ENCODE measurements around the gene CCDC68. TPM values are rescaled to one million over a fixed set of nuclear protein-coding genes. Genes with fewer than 3 reads are reported as not detected.

Gene CCDC68
- total and polyA plus RNA-seq, 9 donors: 0.39 to 3.3 (median 0.58) TPM

- WGBS (ENCODE audit: insufficient coverage): 86% methylated on average over 11 of the region's 11 CpGs
- Histone ChIP-seq H3K9me3 (replicated peaks; ENCODE audit: control insufficient read depth, low read depth, low read length) (no peaks in the 10 kb centered on the region), H3K36me3 (ENCODE audit: control insufficient read depth, insufficient read depth, low read length) (no peaks in the 10 kb centered on the region), H3K27me3 (ENCODE audit: control insufficient read depth, insufficient read depth, low read length) (no peaks in the 10 kb centered on the region), H3K4me1 (ENCODE audit: control insufficient read depth, insufficient read depth, low read length) (peaks cover 3% of the 10 kb centered on the region), H3K27ac (ENCODE audit: low read length) (no peak overlapping the region), H3K4me3 (ENCODE audit: low read length) (no peak overlapping the region)
- DNase-seq: no peak
Observed at GRCh38 chr18:54909538-54909937, 49.7 kb downstream of the CCDC68 start.

- peaks cover 3% of the 10 kb centered on the region for H3K4me1 ChIP-seq (ENCODE audit: control insufficient read depth, insufficient read depth, low read length)
- WGBS (ENCODE audit: insufficient coverage): no CpG with 5 or more reads among the region's 6 CpGs
- H3K9me3 ChIP-seq (replicated peaks; ENCODE audit: control insufficient read depth, low read depth, low read length): no peaks in the 10 kb centered on the region
- no peak overlapping the region for H3K4me3 ChIP-seq (ENCODE audit: low read length)
- no peaks in the 10 kb centered on the region for H3K27me3 ChIP-seq (ENCODE audit: control insufficient read depth, insufficient read depth, low read length)
- DNase-seq: peak; percentile 25
- no peak overlapping the region for H3K27ac ChIP-seq (ENCODE audit: low read length)
- no peaks in the 10 kb centered on the region for H3K36me3 ChIP-seq (ENCODE audit: control insufficient read depth, insufficient read depth, low read length)
Observed at GRCh38 chr18:54906331-54907185, 52.7 kb downstream of the CCDC68 start.

GRCh38 chr18:54905629-54906028 lies 53.6 kb downstream of the CCDC68 start:
- no peak overlapping the region for H3K4me3 ChIP-seq (ENCODE audit: low read length)
- 100% methylated on average over 1 of the region's 5 CpGs for WGBS (ENCODE audit: insufficient coverage)
- H3K27me3 ChIP-seq (ENCODE audit: control insufficient read depth, insufficient read depth, low read length): no peaks in the 10 kb centered on the region
- H3K27ac ChIP-seq (ENCODE audit: low read length): no peak overlapping the region
- no peaks in the 10 kb centered on the region for H3K36me3 ChIP-seq (ENCODE audit: control insufficient read depth, insufficient read depth, low read length)
- H3K9me3 ChIP-seq (replicated peaks; ENCODE audit: control insufficient read depth, low read depth, low read length): no peaks in the 10 kb centered on the region
- DNase-seq: no peak
- peaks cover 3% of the 10 kb centered on the region for H3K4me1 ChIP-seq (ENCODE audit: control insufficient read depth, insufficient read depth, low read length)

- H3K27me3 ChIP-seq (ENCODE audit: control insufficient read depth, insufficient read depth, low read length): no peaks in the 10 kb centered on the region
- no peak overlapping the region for H3K4me3 ChIP-seq (ENCODE audit: low read length)
- DNase-seq: no peak
- H3K36me3 ChIP-seq (ENCODE audit: control insufficient read depth, insufficient read depth, low read length): no peaks in the 10 kb centered on the region
- no peaks in the 10 kb centered on the region for H3K9me3 ChIP-seq (replicated peaks; ENCODE audit: control insufficient read depth, low read depth, low read length)
- H3K27ac ChIP-seq (ENCODE audit: low read length): no peak overlapping the region
- peaks cover 3% of the 10 kb centered on the region for H3K4me1 ChIP-seq (ENCODE audit: control insufficient read depth, insufficient read depth, low read length)
- 93% methylated on average over 2 of the region's 2 CpGs for WGBS (ENCODE audit: insufficient coverage)
Observed at GRCh38 chr18:54904581-54904980, 54.7 kb downstream of the CCDC68 start.

GRCh38 chr18:54900290-54900689 lies 59.0 kb downstream of the CCDC68 start:
- Histone ChIP-seq H3K4me3 (ENCODE audit: low read length) (no peak overlapping the region), H3K36me3 (ENCODE audit: control insufficient read depth, insufficient read depth, low read length) (no peaks in the 10 kb centered on the region), H3K9me3 (replicated peaks; ENCODE audit: control insufficient read depth, low read depth, low read length) (no peaks in the 10 kb centered on the region), H3K4me1 (ENCODE audit: control insufficient read depth, insufficient read depth, low read length) (no peaks in the 10 kb centered on the region), H3K27me3 (ENCODE audit: control insufficient read depth, insufficient read depth, low read length) (no peaks in the 10 kb centered on the region), H3K27ac (ENCODE audit: low read length) (no peak overlapping the region)
- DNase-seq: no peak
- 73% methylated on average over 2 of the region's 2 CpGs for WGBS (ENCODE audit: insufficient coverage)

DNA sequence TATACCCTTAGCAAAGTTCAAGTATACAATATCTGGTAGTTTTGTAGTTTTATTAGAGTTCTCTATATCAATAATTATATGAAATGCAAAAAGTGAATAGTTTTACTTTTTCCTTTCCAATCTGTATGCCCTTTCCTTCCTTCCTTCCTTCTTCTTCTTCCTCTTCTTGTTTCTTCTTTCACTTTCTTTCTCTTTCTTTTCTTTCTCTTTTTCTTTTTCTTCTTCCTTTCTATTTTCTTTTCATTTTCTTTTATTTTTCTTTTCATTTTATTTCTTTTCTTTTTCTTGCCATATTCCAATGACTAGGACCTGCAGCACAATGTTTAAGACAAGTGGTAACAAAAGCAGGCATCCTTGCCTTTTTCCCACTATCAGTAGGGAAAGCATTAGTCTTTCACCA lies 59.8 kb downstream of the CCDC68 start:
- Histone ChIP-seq H3K27me3 (ENCODE audit: control insufficient read depth, insufficient read depth, low read length) (no peaks in the 10 kb centered on the region), H3K4me1 (ENCODE audit: control insufficient read depth, insufficient read depth, low read length) (no peaks in the 10 kb centered on the region), H3K4me3 (ENCODE audit: low read length) (no peak overlapping the region), H3K27ac (ENCODE audit: low read length) (no peak overlapping the region), H3K36me3 (ENCODE audit: control insufficient read depth, insufficient read depth, low read length) (no peaks in the 10 kb centered on the region), H3K9me3 (replicated peaks; ENCODE audit: control insufficient read depth, low read depth, low read length) (no peaks in the 10 kb centered on the region)
- no peak for DNase-seq

DNA sequence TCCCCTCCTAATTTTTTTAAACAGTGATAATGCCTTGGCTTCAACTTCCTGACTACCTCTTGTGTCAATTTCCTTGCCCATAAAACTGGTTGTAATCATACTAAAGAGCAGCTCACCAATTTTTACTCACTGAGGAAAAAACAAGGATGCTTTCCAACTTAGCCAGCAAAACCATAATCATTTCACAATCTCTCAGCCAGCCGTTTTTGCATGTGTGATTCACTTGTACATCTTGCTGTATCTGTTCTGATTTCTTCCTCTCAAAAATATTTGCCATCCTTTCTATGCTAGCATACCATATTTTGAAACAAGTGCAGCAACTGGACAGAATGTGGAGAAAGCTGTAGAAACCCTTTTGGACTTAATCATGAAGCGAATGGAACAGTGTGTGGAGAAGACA lies 70.3 kb downstream of the CCDC68 start:
- no peaks in the 10 kb centered on the region for H3K36me3 ChIP-seq (ENCODE audit: control insufficient read depth, insufficient read depth, low read length)
- WGBS (ENCODE audit: insufficient coverage): 78% methylated on average over 1 of the region's 2 CpGs
- DNase-seq: no peak
- no peak overlapping the region for H3K4me3 ChIP-seq (ENCODE audit: low read length)
- H3K9me3 ChIP-seq (replicated peaks; ENCODE audit: control insufficient read depth, low read depth, low read length): no peaks in the 10 kb centered on the region
- no peak overlapping the region for H3K27ac ChIP-seq (ENCODE audit: low read length)
- no peaks in the 10 kb centered on the region for H3K4me1 ChIP-seq (ENCODE audit: control insufficient read depth, insufficient read depth, low read length)
- H3K27me3 ChIP-seq (ENCODE audit: control insufficient read depth, insufficient read depth, low read length): no peaks in the 10 kb centered on the region

DNA sequence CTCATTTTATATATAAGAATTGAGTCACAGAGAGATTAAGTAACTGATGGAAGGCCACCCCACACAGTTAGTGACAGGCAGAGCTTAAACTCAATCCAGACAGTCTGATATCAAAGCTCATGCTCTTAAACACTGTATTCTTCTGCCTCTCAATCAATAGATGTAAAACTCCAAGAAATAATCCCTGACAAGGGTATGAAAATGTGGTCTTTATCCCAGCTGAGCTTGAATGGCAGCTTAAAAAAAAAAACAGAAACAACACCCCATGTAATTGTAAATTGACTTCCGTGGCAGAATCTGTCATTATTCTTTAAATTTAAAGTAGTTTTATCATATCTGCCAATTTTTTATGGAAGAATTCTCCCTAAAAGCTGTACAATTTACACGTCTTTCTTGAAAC lies 70.9 kb downstream of the CCDC68 start:
- Histone ChIP-seq H3K36me3 (ENCODE audit: control insufficient read depth, insufficient read depth, low read length) (no peaks in the 10 kb centered on the region), H3K4me3 (ENCODE audit: low read length) (no peak overlapping the region), H3K27me3 (ENCODE audit: control insufficient read depth, insufficient read depth, low read length) (no peaks in the 10 kb centered on the region), H3K9me3 (replicated peaks; ENCODE audit: control insufficient read depth, low read depth, low read length) (no peaks in the 10 kb centered on the region), H3K4me1 (ENCODE audit: control insufficient read depth, insufficient read depth, low read length) (no peaks in the 10 kb centered on the region), H3K27ac (ENCODE audit: low read length) (no peak overlapping the region)
- whole genome bisulfite sequencing (ENCODE audit: insufficient coverage): no CpG with 5 or more reads among the region's 2 CpGs
- no peak for DNase-seq

- Histone ChIP-seq H3K36me3 (ENCODE audit: control insufficient read depth, insufficient read depth, low read length) (no peaks in the 10 kb centered on the region), H3K4me3 (ENCODE audit: low read length) (no peak overlapping the region), H3K9me3 (replicated peaks; ENCODE audit: control insufficient read depth, low read depth, low read length) (no peaks in the 10 kb centered on the region), H3K4me1 (ENCODE audit: control insufficient read depth, insufficient read depth, low read length) (no peaks in the 10 kb centered on the region), H3K27me3 (ENCODE audit: control insufficient read depth, insufficient read depth, low read length) (no peaks in the 10 kb centered on the region), H3K27ac (ENCODE audit: low read length) (no peak overlapping the region)
- 100% methylated on average over 1 of the region's 6 CpGs for WGBS (ENCODE audit: insufficient coverage)
- DNase-seq: no peak
Observed at GRCh38 chr18:54883816-54884604, 75.3 kb downstream of the CCDC68 start.

GRCh38 chr18:54882318-54882717 lies 76.9 kb downstream of the CCDC68 start:
- Histone ChIP-seq H3K4me3 (ENCODE audit: low read length) (no peak overlapping the region), H3K36me3 (ENCODE audit: control insufficient read depth, insufficient read depth, low read length) (no peaks in the 10 kb centered on the region), H3K9me3 (replicated peaks; ENCODE audit: control insufficient read depth, low read depth, low read length) (no peaks in the 10 kb centered on the region), H3K4me1 (ENCODE audit: control insufficient read depth, insufficient read depth, low read length) (no peaks in the 10 kb centered on the region), H3K27me3 (ENCODE audit: control insufficient read depth, insufficient read depth, low read length) (no peaks in the 10 kb centered on the region), H3K27ac (ENCODE audit: low read length) (no peak overlapping the region)
- 90% methylated on average over 2 of the region's 4 CpGs for WGBS (ENCODE audit: insufficient coverage)
- no peak for DNase-seq

Data from muscle of leg (tissue), 11 donors.